ENCODE data around the gene NFIA.
"Not testable (repeated sequence)": the region's sequence is repeated elsewhere in the genome, so short reads cannot be mapped to it uniquely, and the experiment has no call there.

NFIA gene

GRCh38 chr1:61125263-61125662, 42.9 kb downstream of the NFIA start:
- H3K4me3 ChIP-seq (replicated peaks; ENCODE audit: low read depth, low read length), result no peak overlapping the region
- DNase-seq (ENCODE audit: extremely low read depth, low read depth), result no peak
- TF ChIP-seq CTCF (IDR thresholded peaks at IDR 0.05; ENCODE audit: low read depth, low read length, missing control alignments), result no peak

DNA sequence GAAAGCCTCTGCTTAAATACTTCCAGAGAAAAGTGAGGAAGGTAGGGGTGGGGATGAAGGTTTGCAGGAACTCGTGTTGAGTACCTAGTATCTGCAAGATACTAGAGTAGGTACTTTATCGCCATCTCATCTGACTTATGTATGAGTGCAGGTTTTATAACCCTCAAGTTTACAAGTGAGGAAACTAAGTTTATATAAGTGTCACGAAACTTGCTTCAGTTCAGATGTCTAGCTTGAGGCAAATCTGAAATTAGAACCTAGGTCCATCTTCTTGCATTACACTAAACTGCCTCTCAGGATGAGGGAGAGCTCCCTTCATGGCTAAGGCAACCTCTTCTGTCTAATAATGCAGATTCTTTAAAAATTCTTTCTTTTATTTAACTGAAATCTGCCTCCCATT, 43.5 kb downstream of the NFIA start:
- TF ChIP-seq CTCF (IDR thresholded peaks at IDR 0.05; ENCODE audit: low read depth, low read length, missing control alignments), result no peak
- no peak overlapping the region for H3K4me3 ChIP-seq (replicated peaks; ENCODE audit: low read depth, low read length)
- no peak for DNase-seq (ENCODE audit: extremely low read depth, low read depth)

DNA sequence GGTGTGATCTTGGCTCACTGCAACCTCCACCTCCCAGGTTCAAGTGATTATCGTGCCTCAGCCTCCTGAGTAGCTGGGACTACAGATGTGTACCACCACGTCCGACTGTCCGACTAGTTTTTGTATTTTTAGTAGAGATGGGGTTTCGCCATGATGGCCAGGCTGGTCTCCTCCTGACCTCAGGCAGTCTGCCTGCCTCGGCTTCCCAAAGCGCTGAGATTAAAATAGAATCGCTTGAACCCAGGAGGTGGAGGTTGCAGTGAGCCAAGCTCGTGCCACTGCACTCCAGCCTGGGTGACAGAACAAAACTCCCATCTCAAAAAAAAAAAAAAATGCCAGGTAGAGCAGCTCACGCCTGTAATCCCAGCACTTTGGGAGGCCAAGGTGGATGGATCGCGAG, 44.5 kb downstream of the NFIA start:
- DNase-seq (ENCODE audit: extremely low read depth, low read depth); H3K4me3 ChIP-seq (replicated peaks; ENCODE audit: low read depth, low read length): not testable (repeated sequence)

DNA sequence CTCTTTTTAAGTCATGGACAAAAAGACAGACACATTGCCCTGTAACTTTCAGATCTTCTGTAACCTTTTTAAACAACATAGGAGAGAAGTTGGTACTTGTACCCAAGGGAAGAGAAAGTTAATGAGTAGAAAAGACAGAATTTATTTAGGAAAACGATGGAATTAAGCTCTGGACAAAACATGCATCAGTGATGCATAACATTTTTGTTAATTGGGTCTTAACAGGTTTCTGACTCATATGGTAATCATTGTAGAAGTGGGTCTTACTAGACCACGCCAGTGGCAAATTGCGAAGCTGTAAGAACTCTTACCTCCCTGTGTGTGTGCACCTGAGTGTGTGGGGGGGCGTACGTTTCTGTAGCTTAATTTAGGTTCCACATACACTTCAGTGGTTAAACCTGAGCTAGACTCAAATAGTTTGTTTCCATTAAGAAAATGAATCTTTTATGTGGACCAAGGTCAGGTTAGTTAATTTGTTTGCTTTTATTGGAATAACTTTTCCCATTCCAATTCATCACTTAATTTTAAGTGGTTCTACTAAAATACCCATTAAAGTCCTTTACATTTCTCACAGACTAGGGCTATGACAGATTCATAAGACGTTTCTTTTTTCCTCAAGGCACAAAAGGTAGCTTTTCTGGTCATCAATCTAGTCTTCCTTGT, 48.1 kb downstream of the NFIA start:
- DNase-seq (ENCODE audit: extremely low read depth, low read depth), result no peak
- TF ChIP-seq CTCF (IDR thresholded peaks at IDR 0.05; ENCODE audit: low read depth, low read length, missing control alignments), result no peak

GRCh38 chr1:61131248-61131647, 48.9 kb downstream of the NFIA start:
- TF ChIP-seq CTCF (IDR thresholded peaks at IDR 0.05; ENCODE audit: low read depth, low read length, missing control alignments), result no peak

More for the DNA sequence above, 48.1 kb downstream of the NFIA start:
- H3K4me3 ChIP-seq (replicated peaks; ENCODE audit: low read depth, low read length), result no peak overlapping the region

GRCh38 chr1:61131716-61132115, 49.4 kb downstream of the NFIA start:
- no peak for TF ChIP-seq CTCF (IDR thresholded peaks at IDR 0.05; ENCODE audit: low read depth, low read length, missing control alignments)
- peak; percentile 30 for DNase-seq (ENCODE audit: extremely low read depth, low read depth)
- no peak overlapping the region for H3K4me3 ChIP-seq (replicated peaks; ENCODE audit: low read depth, low read length)

More at GRCh38 chr1:61131248-61131647, 48.9 kb downstream of the NFIA start:
- no peak for DNase-seq (ENCODE audit: extremely low read depth, low read depth)
- no peak overlapping the region for H3K4me3 ChIP-seq (replicated peaks; ENCODE audit: low read depth, low read length)

- DNase-seq (ENCODE audit: extremely low read depth, low read depth), result no peak
- TF ChIP-seq CTCF (IDR thresholded peaks at IDR 0.05; ENCODE audit: low read depth, low read length, missing control alignments), result no peak
- no peak overlapping the region for H3K4me3 ChIP-seq (replicated peaks; ENCODE audit: low read depth, low read length)
Measured at GRCh38 chr1:61132176-61132638, 49.8 kb downstream of the NFIA start.
